HFF-Myc (cell line): Measurements from ENCODE around the gene MICAL2.
A peak's percentile ranks its signal among the peaks of the same experiment; 100 is the strongest.

Source experiments
- DNase-seq: peaks from one replicate; pipeline ENCODE4 v3.0.0-alpha.2; 2011; ENCODE audit warnings: low read depth; ENCODE audit errors: extremely low read depth
- H3K4me3 ChIP-seq: replicated peaks from 2 replicates; pipeline ENCODE4 v1.5.1; 2011; ENCODE audit warnings: low read depth, mild to moderate bottlenecking, control low read depth, low read length
- TF ChIP-seq, protein P1 (sequence below): IDR thresholded peaks from 2 replicates; pipeline ENCODE4 v1.5.1; 2012; ENCODE audit warnings: mild to moderate bottlenecking, low read depth, low read length, control low read depth; ENCODE audit errors: missing control alignments

MICAL2 gene

DNA sequence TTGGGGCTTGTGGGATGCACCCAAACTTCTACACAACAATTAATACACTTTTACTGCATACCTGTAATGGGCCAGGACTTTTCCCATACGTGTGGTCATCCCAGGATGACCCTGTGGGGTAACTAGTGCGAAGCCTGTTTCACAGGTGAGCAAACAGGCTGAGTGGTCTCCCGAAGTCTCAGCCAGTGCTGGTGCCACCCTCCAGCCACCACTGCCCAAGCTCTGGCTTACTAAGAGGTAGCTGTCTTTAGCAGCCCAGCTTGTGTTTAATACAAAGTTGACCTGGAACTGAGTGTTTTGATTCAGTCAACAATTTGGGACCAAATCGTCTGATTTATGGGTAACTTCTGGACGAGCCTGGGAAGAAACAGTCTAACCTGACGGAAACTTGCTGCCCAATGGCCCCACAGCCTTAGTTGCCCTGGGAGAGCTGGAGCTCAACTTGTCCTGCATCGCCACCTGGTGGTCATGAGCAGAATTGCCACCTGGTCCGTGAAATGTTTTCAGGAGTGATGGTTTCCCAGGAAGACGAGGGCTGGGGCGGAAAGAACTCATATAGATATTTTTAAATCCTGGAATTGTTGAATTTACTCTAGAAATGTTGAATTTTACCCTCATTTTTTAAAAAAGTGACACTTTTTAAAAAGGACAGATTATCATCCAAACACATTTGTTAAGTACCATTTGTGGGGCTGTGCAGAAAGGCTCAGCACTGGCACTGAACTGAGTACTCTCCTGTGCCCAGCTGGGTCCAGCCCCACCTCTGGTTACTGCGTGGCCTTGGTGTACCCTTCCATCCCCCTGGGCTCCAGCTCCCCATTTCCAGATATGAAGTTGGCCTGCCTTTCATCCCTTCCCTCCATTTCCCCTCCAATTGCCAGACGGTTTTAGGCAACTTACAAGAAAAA, 171.4 kb downstream of the MICAL2 start:
- peak; percentile 78 for DNase-seq
- TF ChIP-seq, protein P1, sequence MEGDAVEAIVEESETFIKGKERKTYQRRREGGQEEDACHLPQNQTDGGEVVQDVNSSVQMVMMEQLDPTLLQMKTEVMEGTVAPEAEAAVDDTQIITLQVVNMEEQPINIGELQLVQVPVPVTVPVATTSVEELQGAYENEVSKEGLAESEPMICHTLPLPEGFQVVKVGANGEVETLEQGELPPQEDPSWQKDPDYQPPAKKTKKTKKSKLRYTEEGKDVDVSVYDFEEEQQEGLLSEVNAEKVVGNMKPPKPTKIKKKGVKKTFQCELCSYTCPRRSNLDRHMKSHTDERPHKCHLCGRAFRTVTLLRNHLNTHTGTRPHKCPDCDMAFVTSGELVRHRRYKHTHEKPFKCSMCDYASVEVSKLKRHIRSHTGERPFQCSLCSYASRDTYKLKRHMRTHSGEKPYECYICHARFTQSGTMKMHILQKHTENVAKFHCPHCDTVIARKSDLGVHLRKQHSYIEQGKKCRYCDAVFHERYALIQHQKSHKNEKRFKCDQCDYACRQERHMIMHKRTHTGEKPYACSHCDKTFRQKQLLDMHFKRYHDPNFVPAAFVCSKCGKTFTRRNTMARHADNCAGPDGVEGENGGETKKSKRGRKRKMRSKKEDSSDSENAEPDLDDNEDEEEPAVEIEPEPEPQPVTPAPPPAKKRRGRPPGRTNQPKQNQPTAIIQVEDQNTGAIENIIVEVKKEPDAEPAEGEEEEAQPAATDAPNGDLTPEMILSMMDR: peak; percentile 91
- H3K4me3 ChIP-seq: no peak overlapping the region

DNA sequence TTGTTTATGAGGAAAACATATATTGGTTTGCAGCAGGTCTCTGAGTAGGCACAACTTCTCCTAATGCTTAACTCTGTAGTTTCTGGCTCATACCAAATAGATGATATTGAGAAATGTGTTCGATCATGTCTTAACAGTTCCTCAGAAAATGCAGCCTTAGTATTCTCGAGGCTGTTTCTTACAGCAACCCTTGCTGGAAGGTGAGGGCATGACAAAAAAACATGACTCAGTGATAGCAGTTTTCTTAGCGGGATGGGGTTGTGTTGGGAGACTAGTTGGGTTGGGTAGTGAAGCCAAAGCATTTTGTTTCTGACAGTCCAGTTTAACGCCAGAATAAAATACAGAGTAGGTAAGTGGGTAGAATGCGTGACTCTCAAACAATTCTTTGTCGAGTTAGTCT, 172.3 kb downstream of the MICAL2 start:
- DNase-seq: no peak
- no peak overlapping the region for H3K4me3 ChIP-seq
- TF ChIP-seq, protein P1: no peak

DNA sequence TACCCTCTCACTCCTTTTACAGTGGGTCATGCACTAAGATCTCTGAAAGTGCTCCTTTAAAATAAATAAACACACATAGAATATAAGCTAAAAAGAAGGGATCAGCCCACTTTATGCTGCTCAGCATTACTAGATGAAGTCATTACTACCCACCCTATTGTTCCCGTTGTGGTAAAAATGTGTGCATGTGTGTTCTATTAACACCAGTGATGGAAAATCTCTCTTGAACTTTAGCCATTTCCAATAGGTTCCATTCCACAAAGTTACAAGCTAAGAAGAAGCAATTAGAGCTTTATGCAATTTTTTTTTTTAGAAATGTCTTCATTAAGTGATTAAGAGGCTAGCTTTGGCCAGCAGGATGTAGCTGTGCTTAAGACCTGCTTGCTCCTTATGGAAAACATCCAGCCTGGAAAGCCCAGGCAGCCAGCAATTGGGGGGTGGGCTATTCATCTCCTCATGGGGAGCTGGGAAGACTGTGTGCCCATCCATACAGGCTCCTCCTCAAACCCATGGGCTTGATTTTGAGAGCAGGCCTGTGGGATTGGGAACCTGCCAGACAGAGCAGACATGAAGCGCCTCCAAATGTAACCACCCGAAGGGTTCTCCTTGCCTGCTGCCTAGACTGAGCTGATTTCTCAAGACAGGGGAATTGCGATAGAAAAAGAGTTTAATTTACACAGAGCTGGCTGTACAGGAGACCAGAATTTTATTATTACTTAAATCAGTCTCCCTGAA, 174.1 kb downstream of the MICAL2 start:
- 0 out of 2 replicates have a peak overlapping the region, but pooled peaks have one; percentile 0 for H3K4me3 ChIP-seq
- TF ChIP-seq, protein P1: no peak
- DNase-seq: peak; percentile 50

DNA sequence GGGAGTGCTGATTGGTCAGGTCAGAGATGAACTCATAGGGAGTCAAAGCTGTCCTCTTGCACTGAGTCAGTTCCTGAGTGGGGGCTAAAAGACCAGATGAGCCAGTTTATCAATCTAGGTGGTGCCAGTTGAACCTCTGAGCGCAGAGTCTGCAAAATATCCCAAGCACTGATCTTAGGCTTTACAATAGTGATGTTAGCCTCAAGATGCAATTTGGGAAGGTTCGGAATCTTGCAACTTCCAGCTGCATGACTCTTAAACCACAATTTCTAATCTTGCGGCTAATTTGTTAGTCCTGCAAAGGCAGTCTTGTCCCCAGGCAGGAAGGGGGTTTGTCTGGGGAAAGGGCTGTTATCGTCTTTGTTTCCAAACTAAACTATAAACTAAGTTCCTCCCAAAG, 174.7 kb downstream of the MICAL2 start:
- no peak overlapping the region for H3K4me3 ChIP-seq

DNA sequence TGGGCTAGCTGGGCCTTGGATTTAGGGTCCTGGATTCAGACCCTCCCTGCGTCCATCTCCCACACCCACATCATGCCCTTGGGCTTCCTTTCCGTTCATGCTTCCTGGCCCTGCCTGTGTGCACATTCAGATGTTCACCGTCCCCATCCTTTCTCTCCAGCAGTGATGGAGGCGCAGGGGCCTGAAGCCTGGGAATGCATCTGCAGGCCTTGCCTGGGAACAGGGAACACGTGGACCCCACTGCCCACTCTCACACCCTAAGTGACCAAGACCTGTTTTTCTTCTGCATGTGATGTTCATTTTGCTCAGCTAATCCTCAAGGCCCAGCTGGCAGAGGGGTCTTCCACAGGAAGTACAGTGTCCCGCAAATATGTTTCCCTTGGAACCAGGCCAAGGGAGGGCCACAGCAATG, 175.4 kb downstream of the MICAL2 start:
- TF ChIP-seq, protein P1: no peak
- H3K4me3 ChIP-seq: no peak overlapping the region
- DNase-seq: no peak

More for the DNA sequence above, 174.7 kb downstream of the MICAL2 start:
- peak; percentile 81 for DNase-seq
- TF ChIP-seq, protein P1: no peak

DNA sequence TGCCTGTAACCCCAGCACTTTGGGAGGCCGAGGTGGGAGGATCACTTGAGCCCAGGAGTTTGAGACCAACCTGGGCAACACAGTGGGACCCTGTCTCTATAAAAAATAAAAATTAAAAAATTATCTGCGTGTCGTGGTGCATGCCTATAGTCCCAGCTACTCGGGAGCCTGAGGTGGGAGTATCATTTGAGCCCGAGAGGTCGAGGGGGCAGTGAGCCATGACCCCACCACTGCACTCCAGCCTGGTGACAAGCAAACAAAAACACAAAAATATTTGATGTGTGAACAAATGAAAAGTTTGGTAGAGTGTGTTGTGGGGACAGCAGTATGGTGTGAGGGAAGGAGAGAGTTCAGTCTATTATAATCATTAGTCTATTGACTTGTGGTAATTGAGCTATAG, 176.2 kb downstream of the MICAL2 start:
- TF ChIP-seq, protein P1: no peak
- H3K4me3 ChIP-seq: no peak overlapping the region
- DNase-seq: no peak
